ENCODE measurements around the gene RAB5B.

- no peak for TF ChIP-seq POLR2AphosphoS5 (IDR thresholded peaks at IDR 0.05; ENCODE audit: insufficient read depth, low read depth, low read length)
- no peak for TF ChIP-seq CTCF (IDR thresholded peaks at IDR 0.05; ENCODE audit: extremely low read depth in 1 of 2, insufficient read depth in 1 of 2, low read depth in 1 of 2, low read length in 2 of 2)
- TF ChIP-seq POLR2A (IDR thresholded peaks at IDR 0.05; ENCODE audit: low read depth, low read length): no peak
- TF ChIP-seq EZH2 (IDR thresholded peaks at IDR 0.05; ENCODE audit: borderline replicate concordance, low read depth, low read length, severe bottlenecking): no peak
- TF ChIP-seq FOS (IDR thresholded peaks at IDR 0.05; ENCODE audit: borderline replicate concordance, insufficient read depth, low read length): no peak
- no peak for TF ChIP-seq MAX (IDR thresholded peaks at IDR 0.05; ENCODE audit: insufficient read depth, insufficient read length)
- TF ChIP-seq JUN (IDR thresholded peaks at IDR 0.05; ENCODE audit: borderline replicate concordance, insufficient read depth, insufficient read length, low read depth): no peak
- no peak for TF ChIP-seq MYC (IDR thresholded peaks at IDR 0.05; ENCODE audit: low read depth, low read length)
Measured at GRCh38 chr12:55937981-55938380, 35.9 kb upstream of the RAB5B start.

All from endothelial cell of umbilical vein (primary cell).